Peyer's patch (tissue), 4 donors: ENCODE results near the gene CRACDL. TPM values are rescaled to one million over a fixed set of nuclear protein-coding genes. Genes with fewer than 3 reads are reported as not detected.

ENCODE experiments used
- DNase-seq, 3 donors: peaks; one replicate each; pipeline ENCODE4 v3.0.0-alpha.2; 2017 to 2019
- H3K27ac ChIP-seq, 4 donors: fragments of 200-600 bp; sonication (generic); one replicate each; pipeline ENCODE4 v1.5.1; 2016 to 2019
- H3K27me3 ChIP-seq, 2 donors: fragments of 200-600 bp; sonication (generic); one replicate each; pipeline ENCODE4 v1.5.1; 2019
- H3K36me3 ChIP-seq, 3 donors: fragments of 200-600 bp; sonication (generic); one replicate each; pipeline ENCODE4 v1.5.1; 2016 to 2019
- H3K4me1 ChIP-seq, 4 donors: fragments of 200-600 bp; sonication (generic); one replicate each; pipeline ENCODE4 v1.5.1; 2016 to 2019
- H3K4me3 ChIP-seq, 4 donors: fragments of 200-600 bp; sonication (generic); 1 replicate in 3 of 4; 2 replicates in 1 of 4; pipeline ENCODE4 v1.5.1; 2016 to 2019; ENCODE audit warnings: mild to moderate bottlenecking in 1 of 4
- H3K9me3 ChIP-seq, 4 donors: fragments of 200-600 bp; sonication (generic); one replicate each; pipeline ENCODE4 v1.5.1; 2016 to 2019; ENCODE audit warnings: mild to moderate bottlenecking in 1 of 4
- POLR2A ChIP-seq, 2 donors: fragments of 450-650 bp; IDR thresholded peaks; one replicate each; pipeline ENCODE4 v1.5.1; 2017; ENCODE audit warnings: antibody characterized with exemption in 2 of 2, mild to moderate bottlenecking in 2 of 2, moderate library complexity in 2 of 2
- total RNA-seq, 4 donors: library from RNA; depleted of rRNA; stranded (reverse); fragments of >200 nt; gene quantifications; one replicate each; pipeline ENCODE4 v1.1.0, GENCODE V29; 2016
- TF ChIP-seq, protein P1 (sequence below), 6 experiments: fragments of 450-650 bp in 4 of 6; fragments of 200-600 bp in 2 of 6; sonication (generic) in 1 of 6; IDR thresholded peaks; one replicate each; pipeline ENCODE4 v1.5.1; 2017 to 2019; ENCODE audit warnings: antibody characterized with exemption in 6 of 6, mild to moderate bottlenecking in 3 of 6, moderate library complexity in 1 of 6

CRACDL gene
- total RNA-seq, 4 donors from 2014 or later = 3.3 to 36.5 (median 10.2) TPM

DNA sequence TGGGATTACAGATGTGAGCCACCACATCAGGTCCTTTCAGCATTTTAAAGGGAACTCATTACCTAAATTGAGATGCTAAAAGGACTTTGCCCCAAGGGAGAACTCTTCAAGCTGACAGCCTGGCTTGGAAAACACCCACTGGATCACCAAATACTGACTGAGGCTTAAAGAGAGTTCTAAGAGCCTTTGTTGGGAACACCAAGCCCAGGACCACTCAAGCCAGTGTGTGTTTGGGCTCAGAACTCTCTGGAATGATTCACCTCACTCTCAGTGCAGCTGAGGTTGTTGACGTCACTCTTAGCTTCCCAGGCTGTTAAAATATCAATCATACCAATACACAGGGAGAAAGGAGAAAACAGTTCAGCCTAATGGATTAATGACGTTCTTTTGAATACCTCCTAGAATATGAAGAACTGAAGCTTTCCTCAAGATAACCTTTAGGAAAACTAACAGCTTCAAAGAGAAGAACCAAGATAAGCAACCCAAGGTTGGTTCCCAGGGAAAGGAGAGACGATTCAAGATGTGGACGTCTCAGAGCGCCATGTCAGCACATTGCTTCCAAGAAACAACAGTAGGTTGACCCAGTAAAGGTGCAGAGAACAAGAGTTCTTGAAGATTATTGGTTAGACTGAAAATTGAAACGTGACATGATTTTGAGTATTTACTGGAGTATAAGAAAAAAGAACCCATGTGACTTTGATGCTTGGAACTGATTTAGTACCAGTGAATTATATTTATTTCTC is 157.1 kb downstream of the CRACDL start:
- Histone ChIP-seq H3K36me3 (no peaks in the 10 kb centered on the region), H3K9me3 (peaks cover 0 to 9% (median 0%) of the 10 kb centered on the region in 4 donors), H3K27me3 (no peaks in the 10 kb centered on the region), H3K4me1 (no peaks in the 10 kb centered on the region), H3K27ac (no peak overlapping the region), H3K4me3 (no peak overlapping the region)
- no peak for DNase-seq
- TF ChIP-seq, protein P1, sequence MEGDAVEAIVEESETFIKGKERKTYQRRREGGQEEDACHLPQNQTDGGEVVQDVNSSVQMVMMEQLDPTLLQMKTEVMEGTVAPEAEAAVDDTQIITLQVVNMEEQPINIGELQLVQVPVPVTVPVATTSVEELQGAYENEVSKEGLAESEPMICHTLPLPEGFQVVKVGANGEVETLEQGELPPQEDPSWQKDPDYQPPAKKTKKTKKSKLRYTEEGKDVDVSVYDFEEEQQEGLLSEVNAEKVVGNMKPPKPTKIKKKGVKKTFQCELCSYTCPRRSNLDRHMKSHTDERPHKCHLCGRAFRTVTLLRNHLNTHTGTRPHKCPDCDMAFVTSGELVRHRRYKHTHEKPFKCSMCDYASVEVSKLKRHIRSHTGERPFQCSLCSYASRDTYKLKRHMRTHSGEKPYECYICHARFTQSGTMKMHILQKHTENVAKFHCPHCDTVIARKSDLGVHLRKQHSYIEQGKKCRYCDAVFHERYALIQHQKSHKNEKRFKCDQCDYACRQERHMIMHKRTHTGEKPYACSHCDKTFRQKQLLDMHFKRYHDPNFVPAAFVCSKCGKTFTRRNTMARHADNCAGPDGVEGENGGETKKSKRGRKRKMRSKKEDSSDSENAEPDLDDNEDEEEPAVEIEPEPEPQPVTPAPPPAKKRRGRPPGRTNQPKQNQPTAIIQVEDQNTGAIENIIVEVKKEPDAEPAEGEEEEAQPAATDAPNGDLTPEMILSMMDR (IDR thresholded peaks at IDR 0.05) = no peak
- no peak for TF ChIP-seq POLR2A (IDR thresholded peaks at IDR 0.05)

DNA sequence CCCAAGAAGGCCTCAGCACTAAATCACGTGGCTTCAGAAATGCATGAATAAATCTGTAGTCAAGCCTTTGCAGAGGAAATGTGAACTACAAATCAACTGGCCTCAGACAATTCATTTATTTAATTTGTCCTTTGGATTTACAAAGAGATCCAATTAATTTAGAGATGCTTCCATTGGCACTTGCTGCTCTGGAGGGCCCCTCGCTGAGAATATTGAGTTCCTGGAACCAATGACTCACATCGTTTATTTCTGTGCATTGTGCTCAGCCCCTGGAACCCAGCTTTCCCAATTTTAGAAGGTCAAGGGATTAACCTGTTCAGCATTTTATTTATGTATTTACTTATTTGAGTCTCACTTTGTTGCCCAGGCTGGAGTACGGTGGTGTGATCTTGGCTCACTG is 157.9 kb downstream of the CRACDL start:
- Histone ChIP-seq H3K4me3 (no peak overlapping the region), H3K36me3 (no peaks in the 10 kb centered on the region), H3K27me3 (no peaks in the 10 kb centered on the region), H3K9me3 (peaks cover 0 to 9% (median 0%) of the 10 kb centered on the region in 4 donors), H3K4me1 (no peaks in the 10 kb centered on the region), H3K27ac (no peak overlapping the region)
- no peak for DNase-seq
- no peak for TF ChIP-seq POLR2A (IDR thresholded peaks at IDR 0.05)
- TF ChIP-seq, protein P1 (IDR thresholded peaks at IDR 0.05) = no peak

DNA sequence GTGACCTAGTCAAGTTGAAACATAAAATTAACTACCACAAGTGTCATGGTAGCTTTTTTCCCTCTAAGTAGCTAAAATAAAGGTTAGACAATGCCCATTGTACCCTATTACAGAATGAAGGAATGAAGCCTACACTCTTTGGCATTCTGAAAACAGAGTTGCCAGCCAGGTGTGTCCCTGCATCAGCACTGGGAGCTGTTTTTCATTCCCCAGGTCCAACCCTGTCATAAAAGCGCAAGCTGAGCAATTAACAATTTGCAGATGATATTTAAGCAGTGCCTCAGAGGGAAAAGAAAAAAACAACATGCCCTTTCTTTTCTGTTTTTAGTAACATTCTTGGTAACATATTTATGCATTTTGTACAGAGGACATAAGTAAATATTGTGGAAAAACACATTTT is 158.3 kb downstream of the CRACDL start:
- Histone ChIP-seq H3K27ac (no peak overlapping the region), H3K4me3 (no peak overlapping the region), H3K4me1 (no peaks in the 10 kb centered on the region), H3K36me3 (no peaks in the 10 kb centered on the region), H3K9me3 (peaks cover 0 to 8% (median 0%) of the 10 kb centered on the region in 4 donors), H3K27me3 (no peaks in the 10 kb centered on the region)
- DNase-seq = no peak
- TF ChIP-seq, protein P1 (IDR thresholded peaks at IDR 0.05) = no peak
- TF ChIP-seq POLR2A (IDR thresholded peaks at IDR 0.05) = no peak

DNA sequence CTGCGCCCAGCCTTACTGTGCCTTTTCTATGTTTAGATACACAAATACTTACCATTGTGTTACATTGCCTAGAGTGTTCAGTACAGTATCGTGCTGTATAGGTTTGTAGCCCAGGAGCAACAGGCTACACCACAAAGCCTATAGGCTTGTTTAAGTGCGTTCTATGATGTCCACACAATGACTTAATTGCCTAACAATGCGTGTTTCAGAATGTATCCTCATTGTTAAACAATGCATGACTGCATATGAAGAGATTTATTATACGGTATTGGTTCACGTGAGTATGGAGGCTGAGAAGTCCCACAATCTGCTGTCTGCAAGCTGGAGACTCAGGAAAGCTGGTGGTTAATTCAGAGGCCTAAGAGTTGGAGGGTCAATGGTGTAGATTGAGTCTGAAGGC is 158.9 kb downstream of the CRACDL start:
- TF ChIP-seq, protein P1 (IDR thresholded peaks at IDR 0.05) = no peak
- TF ChIP-seq POLR2A (IDR thresholded peaks at IDR 0.05) = no peak
- no peak for DNase-seq

DNA sequence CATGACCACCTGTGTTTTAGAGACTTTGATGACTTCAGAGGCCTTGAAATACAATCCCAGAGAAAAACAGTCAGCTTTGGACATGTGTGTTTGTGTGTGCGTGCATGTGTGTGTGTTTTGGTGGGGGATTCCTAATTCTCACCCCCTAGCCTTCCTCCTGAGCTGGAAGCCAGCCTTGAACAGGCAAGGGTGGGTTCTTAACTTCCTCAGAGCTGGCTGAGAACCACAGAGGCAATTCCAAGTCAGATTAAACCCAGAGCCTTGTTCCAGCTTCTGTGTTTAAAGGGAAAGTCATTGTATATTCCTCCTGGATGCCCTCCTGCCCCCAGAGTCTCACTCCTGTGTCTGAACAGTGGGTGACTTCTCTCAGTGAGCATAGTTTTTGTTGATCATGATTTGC is 159.9 kb downstream of the CRACDL start:
- DNase-seq = no peak
- Histone ChIP-seq H3K36me3 (no peaks in the 10 kb centered on the region), H3K27me3 (no peaks in the 10 kb centered on the region), H3K4me1 (no peaks in the 10 kb centered on the region), H3K9me3 (no peaks in the 10 kb centered on the region), H3K4me3 (no peak overlapping the region), H3K27ac (no peak overlapping the region)
- TF ChIP-seq, protein P1 (IDR thresholded peaks at IDR 0.05) = no peak
- TF ChIP-seq POLR2A (IDR thresholded peaks at IDR 0.05) = no peak

More for the DNA sequence above, 158.9 kb downstream of the CRACDL start:
- Histone ChIP-seq H3K4me3 (no peak overlapping the region), H3K36me3 (no peaks in the 10 kb centered on the region), H3K27ac (no peak overlapping the region), H3K9me3 (peaks cover 0 to 5% (median 0%) of the 10 kb centered on the region in 4 donors), H3K27me3 (no peaks in the 10 kb centered on the region), H3K4me1 (no peaks in the 10 kb centered on the region)
